ENCODE data around the gene TMF1. TPM values are rescaled to one million over a fixed set of nuclear protein-coding genes. Genes with fewer than 3 reads are reported as not detected.

Gene TMF1
- total and polyA plus RNA-seq, 5 donors, result 6.7 to 28.5 (median 21.8) TPM

GRCh38 chr3:69087030-69087791, 35.1 kb upstream of the TMF1 start:
- H3K4me3 ChIP-seq (ENCODE audit: low read length), result peak overlapping the region; percentile 61
- H3K27ac ChIP-seq (ENCODE audit: low read length), result peak overlapping the region; percentile 83
- H3K4me1 ChIP-seq (ENCODE audit: control insufficient read depth, insufficient read depth, low read length), result peaks cover 11% of the 10 kb centered on the region
- DNase-seq (no peak), ATAC-seq (no peak)
- WGBS, result 74% methylated on average over 3 of the region's 3 CpGs
- H3K27me3 ChIP-seq (ENCODE audit: control insufficient read depth, insufficient read depth), result no peaks in the 10 kb centered on the region
- no peaks in the 10 kb centered on the region for H3K9me3 ChIP-seq (ENCODE audit: control insufficient read depth, low read length)
- intact Hi-C loops (cut with DNase I), result no loop called here

- no peaks in the 10 kb centered on the region for H3K27me3 ChIP-seq (ENCODE audit: control insufficient read depth, insufficient read depth)
- DNase-seq (peak; percentile 92 to 94 (median 92)), ATAC-seq (peak; percentile 76 to 78)
- no peaks in the 10 kb centered on the region for H3K9me3 ChIP-seq (ENCODE audit: control insufficient read depth, low read length)
- peak overlapping the region; percentile 61 for H3K4me3 ChIP-seq (ENCODE audit: low read length)
- peaks cover 11% of the 10 kb centered on the region for H3K4me1 ChIP-seq (ENCODE audit: control insufficient read depth, insufficient read depth, low read length)
- H3K27ac ChIP-seq (ENCODE audit: low read length), result peak overlapping the region; percentile 97
- intact Hi-C loops (cut with DNase I), result no loop called here
- WGBS, result 2% methylated on average over 8 of the region's 8 CpGs
Observed at GRCh38 chr3:69085833-69086722, 33.9 kb upstream of the TMF1 start.

DNA sequence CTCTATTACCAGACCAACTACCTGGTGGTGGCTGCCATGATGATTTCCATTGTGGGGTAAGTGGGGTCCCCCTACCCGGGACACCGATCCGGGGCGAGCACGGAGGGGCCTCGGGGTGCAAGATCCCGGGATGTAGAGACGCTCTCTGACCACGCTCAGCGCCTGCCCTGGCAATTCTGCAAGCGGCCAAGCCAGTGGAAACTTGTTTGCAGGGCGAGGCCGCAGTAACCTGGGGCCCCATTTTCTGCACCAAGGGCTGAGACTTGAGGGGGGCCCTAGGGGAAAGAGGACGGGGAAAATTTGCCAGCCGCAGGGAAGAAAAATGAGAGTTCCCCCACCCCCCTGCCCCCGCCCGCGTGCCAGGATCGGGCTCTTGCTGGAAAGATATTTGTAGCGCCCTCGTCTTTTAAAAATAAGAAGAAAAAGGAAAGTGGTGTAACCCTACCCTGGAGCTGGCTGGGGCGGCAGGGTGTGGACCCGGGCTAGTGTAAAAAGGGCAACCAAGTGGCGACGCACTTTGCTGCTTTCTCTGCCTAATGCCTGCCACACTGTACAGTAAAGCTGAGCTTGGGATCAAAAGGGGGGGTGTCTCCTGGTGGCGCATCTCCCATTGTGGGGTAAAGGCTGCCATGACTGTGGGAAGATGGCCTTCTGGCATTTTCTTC, 33.2 kb upstream of the TMF1 start:
- Histone ChIP-seq H3K27me3 (ENCODE audit: control insufficient read depth, insufficient read depth) (no peaks in the 10 kb centered on the region), H3K4me3 (ENCODE audit: low read length) (peak overlapping the region; percentile 61), H3K4me1 (ENCODE audit: control insufficient read depth, insufficient read depth, low read length) (peaks cover 8% of the 10 kb centered on the region), H3K9me3 (ENCODE audit: control insufficient read depth, low read length) (no peaks in the 10 kb centered on the region), H3K27ac (ENCODE audit: low read length) (peak overlapping the region; percentile 97)
- DNase-seq, result peak; percentile 51 to 80 (median 73)
- intact Hi-C loops (cut with DNase I), result no loop called here
- under 1% methylated on average over 26 of the region's 26 CpGs for WGBS
- peak; percentile 49 for ATAC-seq

- peak; percentile 95 to 98 (median 97) for DNase-seq
- Histone ChIP-seq H3K27me3 (ENCODE audit: control insufficient read depth, insufficient read depth) (no peaks in the 10 kb centered on the region), H3K4me1 (ENCODE audit: control insufficient read depth, insufficient read depth, low read length) (peaks cover 6% of the 10 kb centered on the region), H3K9me3 (ENCODE audit: control insufficient read depth, low read length) (no peaks in the 10 kb centered on the region), H3K27ac (ENCODE audit: low read length) (peak within 1 kb of the TSS; percentile 97), H3K4me3 (ENCODE audit: low read length) (peak within 1 kb of the TSS; percentile 61)
- intact Hi-C loops (cut with DNase I), result no loop called here
- ATAC-seq, result peak; percentile 74 to 79
- 2% methylated on average over 32 of the region's 32 CpGs for WGBS
Observed at GRCh38 chr3:69084326-69085167, 32.4 kb upstream of the TMF1 start, which contains the start of gene ARL6IP5. ARL6IP5 (plus strand) TSS chr3:69084937; CDS start chr3:69085048, 111 bp downstream.

DNA sequence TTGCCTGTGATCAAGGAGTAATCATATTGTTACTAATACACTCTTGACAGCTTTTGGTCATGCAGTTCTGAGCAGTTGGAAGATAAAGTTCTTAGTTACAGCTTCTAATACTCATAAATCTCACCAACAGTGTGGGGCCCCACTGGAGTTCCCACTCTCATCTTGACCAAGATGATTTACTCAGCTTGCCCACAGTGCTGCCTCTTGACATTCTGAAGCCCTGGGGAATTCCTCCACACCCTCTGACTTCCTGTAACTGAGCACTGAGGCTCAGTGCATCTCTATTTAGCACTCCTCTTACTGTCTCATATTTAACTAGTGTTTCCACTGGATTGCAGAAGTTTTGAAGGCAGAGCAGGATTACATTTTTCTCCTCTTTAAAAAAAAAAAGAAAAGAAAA, 30.7 kb upstream of the TMF1 start:
- Histone ChIP-seq H3K27me3 (ENCODE audit: control insufficient read depth, insufficient read depth) (no peaks in the 10 kb centered on the region), H3K27ac (ENCODE audit: low read length) (peak overlapping the region; percentile 17), H3K4me3 (ENCODE audit: low read length) (no peak overlapping the region), H3K9me3 (ENCODE audit: control insufficient read depth, low read length) (no peaks in the 10 kb centered on the region), H3K4me1 (ENCODE audit: control insufficient read depth, insufficient read depth, low read length) (peaks cover 2% of the 10 kb centered on the region)
- DNase-seq (peak in 2 of 3 donors; percentile 37 to 41), ATAC-seq (no peak)
- intact Hi-C loops (cut with DNase I), result no loop called here

GRCh38 chr3:69082361-69082760, 30.2 kb upstream of the TMF1 start:
- H3K9me3 ChIP-seq (ENCODE audit: control insufficient read depth, low read length), result no peaks in the 10 kb centered on the region
- DNase-seq (no peak), ATAC-seq (no peak)
- WGBS, result 65% methylated on average over 2 of the region's 2 CpGs
- H3K4me1 ChIP-seq (ENCODE audit: control insufficient read depth, insufficient read depth, low read length), result peaks cover under 1% of the 10 kb centered on the region
- intact Hi-C loops (cut with DNase I), result no loop called here
- no peak overlapping the region for H3K4me3 ChIP-seq (ENCODE audit: low read length)
- H3K27me3 ChIP-seq (ENCODE audit: control insufficient read depth, insufficient read depth), result no peaks in the 10 kb centered on the region
- H3K27ac ChIP-seq (ENCODE audit: low read length), result no peak overlapping the region

DNA sequence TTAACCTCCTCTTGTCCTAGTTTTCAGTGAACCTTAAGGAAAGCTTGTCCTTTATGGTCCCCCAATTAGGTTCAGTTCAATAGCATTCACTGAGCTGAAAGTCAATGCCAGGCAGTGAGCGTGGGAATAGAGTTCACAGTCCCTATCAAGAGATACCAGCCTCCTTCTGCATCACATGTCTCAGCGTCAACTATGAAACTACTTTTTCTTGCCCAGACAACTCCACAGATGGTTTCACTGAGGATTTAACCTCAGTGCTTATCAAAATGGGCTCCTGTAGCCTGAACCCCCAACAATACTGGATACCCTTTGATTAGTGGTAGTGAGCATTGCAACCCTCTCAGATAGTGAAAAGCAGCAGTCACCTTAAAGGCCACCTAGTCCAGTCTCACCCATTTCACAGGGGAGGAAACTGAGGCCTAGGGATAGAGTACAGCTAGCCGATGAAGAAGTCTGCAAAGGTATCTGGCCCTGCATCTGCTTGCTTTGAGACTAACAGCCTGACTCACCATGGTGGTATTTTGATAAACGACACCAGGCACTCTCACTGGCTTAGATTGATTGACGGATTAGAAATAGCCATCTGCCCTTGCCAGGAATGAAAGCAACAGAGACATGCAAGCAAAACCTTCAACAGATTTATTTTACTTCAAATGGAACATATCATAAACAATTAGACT, 29.6 kb upstream of the TMF1 start:
- Histone ChIP-seq H3K4me3 (ENCODE audit: low read length) (no peak overlapping the region), H3K27me3 (ENCODE audit: control insufficient read depth, insufficient read depth) (no peaks in the 10 kb centered on the region), H3K9me3 (ENCODE audit: control insufficient read depth, low read length) (no peaks in the 10 kb centered on the region), H3K4me1 (ENCODE audit: control insufficient read depth, insufficient read depth, low read length) (no peaks in the 10 kb centered on the region), H3K27ac (ENCODE audit: low read length) (peak overlapping the region; percentile 32)
- ATAC-seq (no peak), DNase-seq (no peak)
- WGBS, result 67% methylated on average over 5 of the region's 5 CpGs
- intact Hi-C loops (cut with DNase I), result no loop called here

DNA sequence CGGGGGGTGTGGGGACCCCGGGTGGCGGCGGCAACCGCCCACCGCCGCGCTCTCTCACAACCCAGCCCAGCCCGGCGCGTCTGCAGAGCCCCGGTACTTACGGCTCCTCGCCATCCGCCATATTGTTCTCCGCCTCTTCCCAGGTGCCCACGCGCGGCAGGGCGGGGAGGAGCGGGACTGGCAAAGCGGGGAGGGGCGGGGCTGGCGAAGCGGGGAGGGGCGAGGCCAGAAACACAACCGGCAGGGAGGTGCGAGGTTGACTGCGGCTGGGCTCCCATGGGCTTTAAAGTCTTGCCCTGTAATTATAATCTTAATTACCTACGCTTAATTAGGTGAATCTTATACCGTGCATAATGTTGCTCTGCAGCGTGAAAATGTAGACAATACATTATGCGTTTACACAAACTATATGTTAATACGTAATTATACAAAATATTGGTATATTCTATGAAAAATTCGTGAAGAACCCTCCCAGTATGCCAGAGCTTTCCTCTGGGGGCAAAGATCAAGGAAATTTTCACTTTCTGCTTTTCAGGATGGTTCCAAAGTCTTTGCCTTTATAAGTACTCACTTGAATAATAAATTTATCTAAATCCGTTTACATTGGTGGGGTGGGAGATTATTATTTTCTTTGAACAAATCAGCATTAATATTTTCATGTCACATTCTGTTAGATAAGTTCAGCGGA, 28.2 kb upstream of the TMF1 start, which contains the start of gene UBA3:
TSS of gene UBA3 (minus strand) at position 133 of the 688 bp plus-strand sequence. CDS start at position 121, 12 bp downstream.
- Histone ChIP-seq H3K4me3 (ENCODE audit: low read length) (peak within 1 kb of the TSS; percentile 100), H3K9me3 (ENCODE audit: control insufficient read depth, low read length) (no peaks in the 10 kb centered on the region), H3K27ac (ENCODE audit: low read length) (peak within 1 kb of the TSS; percentile 33), H3K4me1 (ENCODE audit: control insufficient read depth, insufficient read depth, low read length) (no peaks in the 10 kb centered on the region), H3K27me3 (ENCODE audit: control insufficient read depth, insufficient read depth) (no peaks in the 10 kb centered on the region)
- intact Hi-C loops (cut with DNase I), result no loop called here
- 3% methylated on average over 37 of the region's 37 CpGs for WGBS
- peak; percentile 92 to 97 (median 96) for DNase-seq
- peak; percentile 90 to 91 for ATAC-seq

DNA sequence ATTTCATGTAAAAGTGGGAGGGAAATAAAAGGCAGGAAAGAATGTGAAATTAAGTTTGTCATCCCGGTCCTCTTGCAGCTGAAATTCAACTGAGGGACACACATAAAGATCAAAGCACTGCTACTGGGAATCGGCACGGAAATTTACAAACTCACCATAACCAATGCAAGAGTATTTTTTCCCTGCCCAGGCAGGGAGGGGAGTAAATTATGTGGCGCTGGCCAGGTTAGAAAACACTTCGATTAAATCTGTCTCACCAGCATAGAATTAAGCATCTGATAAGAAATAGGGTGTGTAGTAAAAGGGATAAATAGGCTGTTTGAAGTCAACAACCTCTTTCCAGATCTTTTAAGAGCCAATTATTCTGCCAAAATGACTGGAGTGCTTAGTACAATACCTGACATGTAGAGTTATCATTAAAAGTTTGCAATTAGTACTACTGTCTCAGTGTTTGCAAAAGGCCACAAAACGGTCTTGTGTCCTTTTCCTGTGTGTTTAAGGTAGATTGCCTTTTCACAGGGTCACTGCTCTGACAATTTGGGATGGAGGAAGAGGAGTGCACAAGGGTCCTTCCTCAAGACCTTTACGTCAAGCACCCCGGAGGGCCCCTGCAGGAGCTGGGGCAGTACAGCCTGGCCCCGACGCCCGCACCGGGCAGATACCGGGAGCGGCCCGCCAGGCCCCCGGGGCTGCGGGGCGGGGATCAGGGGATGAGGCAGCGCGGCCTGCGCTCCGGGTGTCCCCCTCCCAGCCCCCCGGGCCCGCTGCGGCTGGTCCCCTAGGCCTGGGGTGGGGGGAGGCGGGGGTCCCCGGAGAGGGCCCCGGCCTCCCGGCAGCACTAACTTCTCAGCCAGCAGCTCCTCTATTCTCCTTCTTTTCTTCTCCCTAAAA, 27.4 kb upstream of the TMF1 start:
- Histone ChIP-seq H3K27me3 (ENCODE audit: control insufficient read depth, insufficient read depth) (no peaks in the 10 kb centered on the region), H3K4me3 (ENCODE audit: low read length) (peak overlapping the region; percentile 100), H3K4me1 (ENCODE audit: control insufficient read depth, insufficient read depth, low read length) (no peaks in the 10 kb centered on the region), H3K27ac (ENCODE audit: low read length) (peak overlapping the region; percentile 33), H3K9me3 (ENCODE audit: control insufficient read depth, low read length) (no peaks in the 10 kb centered on the region)
- WGBS, result 3% methylated on average over 29 of the region's 29 CpGs
- DNase-seq (peak; percentile 29 to 74 (median 59)), ATAC-seq (peak; percentile 44 to 64)
- intact Hi-C loops (cut with DNase I), result no loop called here
